NCI-H146 treated with DMSO at 0.1 percent for 48 hours (cell line): ENCODE results near the gene ENG.
A peak's percentile ranks its signal among the peaks of the same experiment; 100 is the strongest.

Source experiments
- DNase-seq: peaks from one replicate; lab custom pipeline; 2025; ENCODE audit not compliant: unreplicated experiment; lab: John Stamatoyannopoulos, UW

The ENG gene

GRCh38 chr9:127866535-127866934 is 12.1 kb upstream of the ENG start:
- DNase-seq: no peak

- no peak for DNase-seq
These were observed 11.4 kb upstream of the ENG start for GRCh38 chr9:127865645-127866464.

GRCh38 chr9:127863191-127863621 is 8.7 kb upstream of the ENG start:
- no peak for DNase-seq

GRCh38 chr9:127862075-127863011 is 7.9 kb upstream of the ENG start:
- DNase-seq: no peak

GRCh38 chr9:127860779-127861178 is 6.3 kb upstream of the ENG start:
- DNase-seq: no peak

- no peak for DNase-seq
These were observed 5.8 kb upstream of the ENG start for GRCh38 chr9:127860260-127860659.

- peak; percentile 45 for DNase-seq
These were observed 3.6 kb upstream of the ENG start for GRCh38 chr9:127858041-127858512.

GRCh38 chr9:127857278-127857677 is 2.8 kb upstream of the ENG start:
- no peak for DNase-seq

- no peak for DNase-seq
These were observed 2.3 kb upstream of the ENG start for GRCh38 chr9:127856729-127857116.

GRCh38 chr9:127856094-127856728 is 1.8 kb upstream of the ENG start:
- DNase-seq: no peak

- no peak for DNase-seq
These were observed 1.1 kb upstream of the ENG start for GRCh38 chr9:127855522-127855921.

- no peak for DNase-seq
These were observed 502 bp upstream of the ENG start for GRCh38 chr9:127854960-127855359.

- no peak for DNase-seq
These were observed 910 bp downstream of the ENG start for GRCh38 chr9:127853312-127854183.

- no peak for DNase-seq
These were observed 1.6 kb downstream of the ENG start for GRCh38 chr9:127852829-127853228.

GRCh38 chr9:127850286-127850830 is 4.1 kb downstream of the ENG start:
- no peak for DNase-seq

- no peak for DNase-seq
These were observed 5.5 kb downstream of the ENG start for GRCh38 chr9:127848756-127849504.

GRCh38 chr9:127847833-127848755 is 6.4 kb downstream of the ENG start:
- no peak for DNase-seq

- no peak for DNase-seq
These were observed 7.3 kb downstream of the ENG start for GRCh38 chr9:127847178-127847510.
